C1 segment of cervical spinal cord (tissue), 14 donors: ENCODE data around the gene SMCO3.

Source experiments
- DNase-seq, 14 donors: peaks; one replicate each; lab custom pipeline; 2025; lab: John Stamatoyannopoulos, UW

The SMCO3 gene

DNA sequence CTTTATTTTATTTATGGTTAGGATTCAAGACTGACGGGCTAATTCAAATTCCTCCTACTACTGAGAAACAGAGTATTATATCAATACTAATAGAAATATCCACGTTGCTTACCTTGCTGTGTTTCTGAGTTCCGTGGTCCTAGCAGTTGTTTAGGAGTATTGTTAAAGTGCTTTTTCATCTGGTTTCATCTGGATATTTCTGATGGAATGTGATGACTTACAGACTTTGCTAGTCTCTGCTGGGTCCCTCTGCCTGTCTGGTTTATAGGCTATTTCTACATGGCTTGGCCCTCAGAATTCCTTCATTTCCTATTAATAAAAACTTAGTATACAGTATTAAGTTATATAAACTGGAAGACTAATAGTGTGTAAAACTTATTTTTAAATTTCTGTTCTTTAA lies at the start of gene SMCO3:
TSS of gene SMCO3 (minus strand) at position 169 of the 400 bp plus-strand sequence. CDS start 7,502 bp downstream, outside the sequence.
- DNase-seq = no peak

DNA sequence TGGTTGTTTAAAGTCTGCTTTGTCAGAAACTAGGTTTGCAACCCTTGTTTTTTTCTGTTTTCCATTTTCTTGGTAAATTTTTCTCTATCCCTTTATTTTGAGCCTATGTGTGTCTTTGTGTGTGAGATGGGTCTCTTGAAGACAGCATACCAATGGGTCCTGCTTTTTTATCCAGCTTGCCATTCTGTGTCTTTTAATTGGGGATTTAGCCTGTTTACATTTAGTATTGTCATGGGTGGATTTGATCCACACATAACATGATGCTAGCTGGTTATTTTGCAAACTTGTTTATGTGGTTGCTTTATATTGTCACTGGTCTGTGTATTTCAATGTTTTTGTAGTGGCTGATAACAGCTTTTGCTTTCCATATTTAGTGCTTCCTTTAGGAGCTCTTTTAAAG lies 46.5 kb upstream of the SMCO3 start:
- no peak for DNase-seq

DNA sequence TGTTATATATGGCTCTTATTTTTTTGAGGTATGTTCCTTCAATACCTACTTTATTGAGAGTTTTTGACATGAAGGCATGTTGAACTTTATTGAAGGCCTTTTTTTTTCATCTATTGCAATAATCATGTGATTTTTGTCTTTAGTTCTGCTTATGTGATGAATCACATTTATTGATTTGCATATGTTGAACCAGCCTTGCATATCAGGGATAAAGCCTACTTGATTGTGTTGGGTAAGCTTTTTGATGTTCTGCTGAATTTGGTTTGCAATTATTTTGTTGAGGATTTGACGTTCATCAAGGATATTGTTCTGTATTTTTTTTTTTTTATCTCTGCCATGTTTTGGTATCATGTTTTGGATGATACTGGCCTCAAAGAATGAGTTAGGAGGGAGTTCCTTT lies 44.5 kb upstream of the SMCO3 start:
- no peak for DNase-seq

DNA sequence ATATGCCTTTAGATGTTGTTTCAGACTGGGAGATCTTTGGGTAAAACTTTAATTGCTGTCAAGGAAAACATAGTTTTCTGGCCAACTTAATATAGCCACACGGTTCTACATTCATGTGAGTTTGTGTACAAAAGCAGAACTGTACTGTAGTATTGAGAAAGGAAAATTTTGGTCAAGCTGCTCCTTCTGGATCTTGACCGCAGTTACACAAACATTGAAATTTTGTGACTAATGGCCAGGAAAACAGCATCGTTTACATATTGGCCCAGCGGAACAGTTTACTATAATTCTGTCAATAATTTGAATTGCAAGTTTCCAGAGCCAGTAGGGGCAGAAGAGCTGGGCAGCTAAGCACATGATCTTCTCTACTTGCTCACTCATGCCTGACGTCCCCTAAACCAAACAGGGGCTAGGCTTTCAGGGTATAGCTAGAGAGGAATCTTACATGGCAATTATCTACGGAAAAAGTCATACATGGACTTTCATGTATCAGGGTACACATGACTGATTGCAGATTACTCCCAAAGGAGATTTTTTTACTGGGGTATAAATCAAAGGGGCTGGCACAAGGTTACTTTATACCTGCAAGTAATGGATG lies 40.7 kb upstream of the SMCO3 start:
- DNase-seq = no peak

DNA sequence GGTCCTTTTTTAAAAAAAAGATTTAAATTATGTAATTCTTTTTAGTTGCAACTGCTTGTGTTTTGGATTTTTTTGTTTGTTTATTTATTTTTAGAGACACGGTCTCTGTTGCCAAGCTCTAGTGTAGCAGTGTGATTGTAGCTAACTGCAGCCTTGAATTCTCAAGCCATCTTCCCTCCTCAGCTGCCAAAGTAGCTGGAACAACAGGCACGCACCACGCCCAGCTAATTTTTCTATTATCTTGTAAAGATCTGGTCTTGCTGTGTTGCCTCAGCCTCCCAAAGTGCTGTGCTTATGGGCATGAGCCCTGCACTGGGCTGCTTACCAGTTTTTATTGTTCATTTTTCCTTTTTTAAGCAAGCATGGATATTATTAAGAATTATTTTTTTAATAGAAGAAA lies 40.0 kb upstream of the SMCO3 start:
- no peak for DNase-seq

DNA sequence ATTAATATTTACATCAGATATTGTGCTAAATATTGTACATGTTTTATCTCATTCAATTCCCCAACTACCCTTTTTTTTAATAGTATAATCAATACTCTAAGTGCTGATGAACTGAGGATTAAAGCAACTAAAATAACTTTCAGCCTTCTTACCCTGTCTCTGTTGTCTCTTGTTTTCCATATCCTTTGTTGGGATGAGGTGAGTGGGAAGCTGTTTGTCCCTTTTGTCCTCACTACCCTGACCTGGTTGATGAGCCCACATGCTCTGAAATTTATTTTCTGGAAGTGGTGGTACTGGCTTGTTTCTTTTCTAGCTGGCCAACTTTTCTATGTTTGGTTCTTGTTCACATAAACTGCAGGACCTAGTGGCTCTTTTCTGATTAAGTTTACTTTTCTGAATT lies 38.9 kb upstream of the SMCO3 start:
- DNase-seq = no peak

DNA sequence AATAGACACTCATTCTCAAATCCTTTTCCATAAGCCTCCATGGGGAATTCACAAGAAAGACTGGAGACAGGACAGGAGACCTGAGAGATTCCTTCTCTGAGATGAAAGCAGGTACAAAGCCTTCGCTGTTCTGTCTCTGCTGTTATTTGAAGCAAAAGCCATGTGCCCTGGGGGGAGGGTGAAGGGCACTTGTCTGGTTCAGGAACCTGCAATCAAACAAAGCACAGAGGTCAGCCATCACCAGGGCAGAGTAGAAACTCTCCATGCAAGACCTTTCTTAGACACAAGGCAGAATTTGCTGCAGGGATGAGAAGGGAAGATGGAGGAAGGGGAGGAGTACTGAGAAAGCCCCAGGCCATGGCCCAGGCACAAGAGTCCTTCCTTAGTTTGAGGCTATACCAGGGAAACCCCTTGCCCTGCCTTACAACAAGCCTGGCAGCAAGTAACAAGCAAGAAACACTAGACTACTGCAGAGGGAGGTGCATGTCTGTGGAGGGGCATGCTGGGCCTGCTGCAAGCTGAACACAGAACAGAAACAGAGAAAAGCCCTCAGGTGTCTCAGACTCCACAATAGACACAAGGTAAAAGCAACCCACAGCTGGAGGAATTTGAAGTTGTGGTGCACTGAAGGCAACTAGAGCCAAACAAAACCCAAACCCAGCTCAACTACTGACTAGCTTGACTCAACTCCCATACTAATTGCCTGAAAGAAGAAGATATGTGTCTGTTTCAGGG lies 37.1 kb upstream of the SMCO3 start:
- no peak for DNase-seq

DNA sequence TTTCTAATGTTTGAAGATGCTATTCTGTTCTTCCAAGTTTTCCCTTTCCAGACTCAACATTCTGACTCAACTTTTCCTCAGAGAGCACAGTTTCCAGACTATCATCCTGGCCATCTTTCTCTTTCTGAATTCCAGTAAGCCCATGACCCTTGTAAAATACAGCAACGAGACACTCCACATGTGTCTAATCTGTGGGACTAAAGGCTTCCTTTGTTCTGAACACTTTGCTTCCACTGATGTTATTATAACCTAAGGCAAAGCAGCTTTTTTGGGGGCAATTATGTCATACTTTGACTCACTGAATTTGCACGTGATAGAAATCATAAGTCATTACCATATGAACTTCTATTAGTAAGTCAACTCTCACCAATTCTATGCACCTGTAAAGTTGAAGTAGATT lies 35.7 kb upstream of the SMCO3 start:
- no peak for DNase-seq

DNA sequence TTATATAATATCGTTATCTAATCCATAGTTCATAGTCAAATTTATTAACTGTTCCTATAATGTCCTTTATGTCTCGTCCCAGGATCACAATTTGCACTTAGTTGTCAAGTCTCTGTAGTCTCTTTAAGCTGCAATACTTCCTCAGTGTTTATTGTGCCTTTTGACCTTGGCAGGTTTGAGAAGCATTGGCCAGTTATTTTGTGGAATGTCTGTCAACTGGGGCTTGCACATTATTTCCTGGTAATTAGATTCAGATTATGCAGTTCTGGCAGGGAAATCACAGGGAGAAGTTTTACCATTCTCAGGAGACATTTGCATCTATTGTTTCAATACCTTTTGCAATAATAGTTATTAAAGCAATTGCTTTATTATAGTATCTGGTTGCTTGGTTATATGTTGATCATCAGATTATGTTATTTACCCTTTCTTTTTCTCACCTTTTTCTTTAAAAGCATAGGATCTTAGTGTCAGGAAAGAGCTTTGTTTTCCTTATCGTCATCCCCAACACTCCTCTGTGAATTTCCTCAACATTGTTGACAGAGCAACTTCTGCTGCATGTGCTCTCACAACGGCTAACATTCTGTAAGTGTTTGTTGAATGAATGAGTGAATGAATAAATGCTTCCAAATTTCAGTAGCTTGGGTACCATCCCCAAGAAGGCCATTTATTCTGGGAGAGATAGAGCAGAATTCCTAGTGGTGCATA lies 33.0 kb upstream of the SMCO3 start:
- no peak for DNase-seq

DNA sequence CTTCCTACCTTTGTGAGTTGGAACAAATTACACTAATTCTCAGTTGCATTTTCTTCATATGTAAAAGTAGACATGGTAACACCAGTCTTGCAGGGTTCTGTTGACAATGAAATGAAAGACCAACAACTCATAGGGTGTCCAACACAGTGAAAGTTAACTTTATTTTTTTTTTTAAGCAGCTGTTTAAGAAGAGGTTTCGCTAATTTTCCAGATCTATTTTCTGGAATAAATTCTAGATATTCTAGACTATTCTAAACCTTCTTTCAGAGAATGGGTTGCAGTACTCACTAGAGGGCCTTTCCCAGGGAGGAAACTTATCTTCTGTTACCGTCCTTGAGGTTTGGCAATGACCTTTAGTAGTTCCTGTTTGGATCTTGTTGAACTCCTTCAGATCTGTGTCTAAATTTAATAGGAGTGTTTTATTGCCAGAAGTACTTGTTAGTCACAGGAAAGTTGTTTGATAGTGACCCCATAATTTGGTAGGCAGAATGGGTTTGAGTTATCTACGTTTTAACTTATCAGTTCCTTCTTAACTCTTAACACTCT lies 32.1 kb upstream of the SMCO3 start:
- no peak for DNase-seq

DNA sequence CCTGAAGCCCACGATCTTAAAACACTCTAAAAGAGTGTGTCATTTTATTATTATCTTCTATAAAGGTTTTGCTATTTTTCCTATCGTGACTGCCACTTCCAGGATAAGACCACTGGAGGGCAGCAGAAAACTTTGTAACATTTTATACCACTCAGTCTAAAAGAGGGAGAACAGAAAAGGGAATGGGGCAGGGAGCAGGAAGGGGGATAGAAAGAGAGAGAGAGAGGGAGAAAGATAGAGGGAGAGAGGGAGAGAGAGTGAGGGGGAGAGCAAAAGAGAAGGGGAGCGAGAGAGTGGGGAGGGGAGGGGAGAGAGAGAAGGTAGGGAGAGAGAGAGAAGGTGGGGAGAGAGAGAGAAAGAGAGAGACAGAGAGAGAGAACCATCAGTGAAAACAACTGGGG lies 31.4 kb upstream of the SMCO3 start:
- DNase-seq = peak in 3 of 14 donors; percentile 7 to 39 (median 26)

DNA sequence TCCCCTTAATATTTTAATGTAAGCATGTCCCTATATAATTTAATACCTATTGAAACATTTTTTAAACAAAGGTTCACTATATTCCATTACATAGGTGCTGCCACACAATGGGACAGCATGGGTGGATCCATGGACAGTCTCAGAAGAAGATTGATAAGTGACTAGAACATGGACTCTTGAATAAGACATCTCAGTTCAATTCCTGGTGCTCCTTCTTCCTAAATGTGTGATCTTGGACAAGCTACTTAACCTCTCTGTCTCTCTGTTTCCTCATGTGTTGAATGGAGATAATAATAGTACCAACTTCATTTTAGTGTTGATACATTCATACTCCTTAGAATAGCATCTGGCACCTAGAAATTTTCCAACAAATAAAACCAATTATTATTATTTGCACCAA lies 30.4 kb upstream of the SMCO3 start:
- no peak for DNase-seq

DNA sequence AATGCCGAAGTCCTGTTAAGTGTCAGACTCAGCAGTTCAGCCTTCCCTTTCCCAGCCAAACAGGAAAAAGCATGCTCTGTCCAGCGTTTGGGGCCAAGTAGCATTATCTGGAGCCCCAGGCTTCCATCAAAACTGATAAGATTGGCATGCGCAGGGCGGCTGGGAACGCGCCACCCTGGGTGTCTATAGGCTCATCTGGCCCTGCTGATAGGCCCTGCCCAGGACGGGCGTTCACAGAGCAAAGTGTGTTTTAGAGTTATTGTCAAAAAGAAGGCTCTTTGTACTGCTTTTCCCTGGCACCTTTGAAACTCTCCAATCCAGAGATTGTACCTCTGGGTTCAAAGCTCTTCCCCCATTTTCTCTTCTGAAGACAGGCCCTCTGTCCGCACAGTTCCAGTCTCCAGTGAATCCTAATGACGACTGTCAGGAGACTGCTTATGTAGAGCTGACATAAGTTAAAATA lies 29.5 kb upstream of the SMCO3 start, which contains the start of gene ART4:
TSS of gene ART4 (minus strand) at position 102 of the 463 bp plus-strand sequence. CDS start 413 bp downstream, outside the sequence.
- no peak for DNase-seq

DNA sequence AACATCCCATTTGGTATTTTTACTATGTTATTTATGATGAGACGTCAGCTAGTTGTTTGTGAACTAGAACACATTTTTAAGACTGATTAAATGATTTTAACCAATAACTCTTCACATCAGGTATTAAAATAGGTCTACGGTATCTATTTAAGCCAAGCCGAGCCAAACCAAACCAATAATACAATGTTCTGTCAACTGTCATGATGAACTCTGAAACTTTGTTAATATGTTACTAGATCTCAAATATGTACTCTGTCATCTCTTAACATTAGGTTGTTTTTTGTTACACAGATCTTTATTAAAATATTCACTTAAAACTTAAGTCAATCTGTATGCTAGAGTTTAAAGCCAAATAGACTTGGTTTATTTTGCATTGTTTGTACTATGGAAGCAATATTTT lies 28.3 kb upstream of the SMCO3 start:
- no peak for DNase-seq

DNA sequence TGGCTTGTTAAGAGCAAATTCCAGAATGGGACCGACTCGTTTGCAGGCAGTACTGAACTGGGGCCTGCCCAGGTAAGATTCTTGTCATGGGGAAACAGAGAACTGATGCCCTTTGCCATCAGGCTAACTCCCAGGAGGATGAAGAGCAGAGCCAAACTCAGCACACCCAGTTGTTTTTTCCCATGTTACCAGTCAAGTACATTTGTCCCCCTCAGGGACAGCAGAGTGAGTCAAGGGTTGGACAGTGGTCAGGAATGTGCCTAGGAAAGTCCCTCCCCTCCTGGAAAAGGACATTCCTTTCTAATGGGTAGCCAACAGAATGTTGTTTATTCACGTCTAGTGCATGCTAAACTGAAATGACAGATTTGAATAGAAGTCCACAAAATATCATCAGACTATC lies 27.8 kb upstream of the SMCO3 start:
- no peak for DNase-seq

DNA sequence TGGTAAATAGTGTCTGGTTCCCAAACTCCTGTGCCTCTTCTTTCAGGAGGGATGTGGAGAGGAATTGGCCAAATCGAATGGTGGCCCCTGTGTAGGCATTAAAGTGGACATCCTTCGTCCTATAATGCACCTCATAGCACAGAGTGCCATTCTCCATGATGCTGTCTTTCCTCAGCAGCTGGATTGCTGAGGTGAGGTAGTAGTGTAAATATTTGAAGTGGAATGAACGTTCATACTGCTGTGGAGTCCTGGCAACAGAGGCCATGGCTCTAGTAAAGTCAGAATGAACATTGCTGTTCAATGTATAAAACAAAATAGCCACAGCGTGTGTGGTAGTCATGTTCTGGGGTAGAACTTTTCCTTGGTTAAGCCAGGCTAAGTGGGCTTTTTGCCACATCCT lies 26.6 kb upstream of the SMCO3 start:
- DNase-seq = no peak

DNA sequence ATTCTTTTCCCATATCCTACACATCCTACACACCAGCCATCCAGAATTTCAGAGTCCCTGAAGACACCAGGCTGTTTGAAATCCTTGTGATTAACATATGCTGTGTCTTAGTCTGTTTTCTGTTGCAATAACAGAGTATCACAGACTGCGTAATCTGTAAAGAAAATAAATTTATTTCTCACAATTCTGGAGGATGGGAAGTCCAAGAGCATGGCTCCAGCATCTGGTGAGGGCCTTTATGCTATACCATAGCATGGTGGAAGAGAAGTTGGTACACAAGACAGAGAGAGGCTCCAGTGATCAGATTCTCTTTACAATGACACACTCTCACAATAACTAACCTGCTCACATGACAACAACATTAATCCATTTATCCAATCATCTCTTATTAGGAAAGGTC lies 25.3 kb upstream of the SMCO3 start:
- no peak for DNase-seq

DNA sequence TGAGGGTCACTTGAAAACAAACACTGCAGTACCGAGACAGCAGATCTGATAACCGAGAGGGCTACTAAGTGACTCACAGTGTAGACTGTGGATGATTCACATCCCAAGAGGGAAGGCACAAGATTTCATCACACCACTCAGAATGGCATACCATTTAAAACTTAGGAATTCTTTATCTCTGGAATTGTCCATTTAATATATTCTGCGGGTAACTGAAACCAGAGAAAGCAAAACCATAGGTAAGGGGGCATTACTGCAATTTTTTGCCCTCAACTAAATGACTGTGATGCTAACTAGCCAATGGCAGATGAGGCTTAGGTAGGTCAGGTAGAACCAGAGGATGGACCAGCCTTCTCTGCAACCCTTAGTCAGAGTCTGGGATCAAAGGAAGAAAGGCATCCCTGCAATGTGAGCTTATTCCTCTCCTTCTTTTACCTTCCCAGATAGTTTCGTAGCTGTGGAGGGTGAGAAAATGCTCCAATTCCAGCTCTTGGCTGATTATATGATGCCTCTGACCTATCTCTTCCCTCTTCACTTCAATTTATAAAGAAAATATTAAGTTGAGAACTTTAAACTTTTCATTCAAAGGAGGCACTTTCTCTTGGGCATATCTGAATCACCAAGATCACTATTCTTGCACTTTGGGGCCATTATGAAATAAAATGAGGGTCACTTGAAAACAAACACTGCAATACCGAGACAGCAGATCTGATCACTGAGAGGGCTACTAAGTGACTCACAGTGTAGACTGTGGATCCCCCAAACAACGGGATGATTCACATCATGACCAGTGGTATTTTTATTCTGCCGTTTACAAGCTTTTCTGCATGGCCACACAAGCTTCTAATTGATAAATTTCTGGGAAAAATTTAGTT lies 22.6 kb upstream of the SMCO3 start:
- no peak for DNase-seq

DNA sequence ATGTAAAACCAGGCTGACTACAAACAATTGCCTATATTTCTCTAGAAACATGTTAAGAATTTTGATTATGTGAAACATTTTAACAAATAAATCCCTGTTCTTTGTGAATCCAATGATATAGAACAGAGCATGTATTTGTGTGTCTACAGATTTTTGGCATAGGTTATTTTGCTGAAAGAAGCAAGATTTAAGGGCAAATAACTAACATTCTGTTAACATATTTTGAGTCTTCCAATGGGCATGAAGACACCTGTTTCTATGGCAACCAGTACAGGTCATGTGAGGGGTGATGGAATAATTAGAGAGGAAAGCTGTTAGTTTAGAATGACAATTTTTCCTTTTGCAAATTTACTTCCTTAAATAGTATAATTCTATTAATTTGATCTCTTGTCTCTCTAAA lies 20.5 kb upstream of the SMCO3 start:
- no peak for DNase-seq

DNA sequence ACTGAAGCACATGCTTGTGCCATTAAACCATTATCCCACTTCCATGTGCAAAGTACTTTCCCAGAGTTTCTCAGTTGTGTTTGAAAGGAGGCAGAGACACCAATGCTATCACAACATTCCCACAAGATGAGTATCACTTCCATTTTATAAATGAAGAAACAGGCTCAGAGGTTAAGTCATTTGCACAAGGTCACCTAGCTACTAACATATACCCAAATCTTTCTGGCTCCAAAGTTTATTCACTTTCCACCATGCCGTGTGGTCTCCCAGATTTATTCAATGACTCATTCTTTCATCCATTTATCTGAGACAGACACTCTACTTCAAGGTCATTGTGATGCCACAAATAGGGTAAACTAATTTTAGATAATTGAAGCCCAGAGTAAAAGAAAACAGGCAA lies 20.0 kb upstream of the SMCO3 start:
- DNase-seq = no peak

DNA sequence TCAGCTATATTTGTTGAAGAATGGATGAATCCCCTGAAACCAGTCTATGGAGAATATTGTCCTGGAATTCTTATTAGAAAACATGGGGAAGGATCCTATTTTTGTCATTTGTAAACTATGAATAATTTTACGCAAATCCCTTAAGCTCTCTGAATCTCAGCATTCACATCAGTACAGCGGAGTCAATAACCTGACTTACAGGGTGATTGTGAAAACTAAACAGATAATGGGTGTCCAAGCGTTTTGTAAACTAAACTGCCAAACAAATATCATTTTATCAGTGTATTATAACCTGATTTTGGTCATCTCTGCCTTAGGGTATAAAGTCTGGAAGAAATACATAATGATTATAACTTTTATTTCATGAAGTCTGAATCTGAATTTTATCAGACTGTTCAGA lies 19.4 kb upstream of the SMCO3 start:
- no peak for DNase-seq
